ENCODE measurements around the gene GLCCI1.

DNA sequence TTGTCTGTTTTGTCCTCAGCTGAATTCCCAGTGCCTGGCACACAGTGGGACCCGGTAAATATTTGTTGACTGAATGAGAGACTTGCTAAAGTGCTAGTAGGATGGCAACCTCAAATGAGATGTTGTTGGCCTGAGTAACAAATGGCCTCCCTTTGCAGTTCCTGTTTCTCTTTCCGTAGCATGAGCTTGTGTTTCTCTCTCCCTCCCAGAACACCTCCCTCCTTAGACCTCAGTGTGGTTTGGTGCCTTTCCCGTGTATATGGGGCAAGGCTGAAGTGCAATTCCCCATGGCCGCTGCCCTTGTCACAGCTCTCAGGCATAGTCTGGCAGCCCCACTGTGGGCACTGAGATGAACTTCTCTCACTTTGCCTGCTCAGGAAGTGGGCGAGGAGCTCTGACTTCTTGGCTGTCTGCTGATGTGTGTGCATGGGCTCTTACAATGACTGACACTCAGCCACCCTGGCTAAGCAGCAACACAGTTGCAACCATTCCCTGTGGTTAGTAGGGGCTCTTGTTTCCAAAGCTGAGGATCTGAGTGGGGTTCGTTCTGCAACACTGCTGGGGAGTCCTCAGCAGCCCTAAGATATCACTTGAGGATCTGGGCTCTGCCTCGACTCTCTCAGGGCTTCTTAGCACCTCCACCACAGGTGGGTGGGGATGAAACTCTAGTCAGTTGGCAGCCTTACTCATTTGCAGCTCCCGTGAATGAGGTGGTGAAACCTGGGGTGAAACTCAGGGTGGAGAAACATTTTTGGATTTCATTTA lies 157.3 kb downstream of the GLCCI1 start:
- TF ChIP-seq JUN (IDR thresholded peaks at IDR 0.05; ENCODE audit: borderline replicate concordance, insufficient read depth, insufficient read length, low read depth), result no peak
- no peak for TF ChIP-seq POLR2A (IDR thresholded peaks at IDR 0.05; ENCODE audit: low read depth, low read length)
- TF ChIP-seq MYC (IDR thresholded peaks at IDR 0.05; ENCODE audit: low read depth, low read length), result no peak
- TF ChIP-seq, protein P1, sequence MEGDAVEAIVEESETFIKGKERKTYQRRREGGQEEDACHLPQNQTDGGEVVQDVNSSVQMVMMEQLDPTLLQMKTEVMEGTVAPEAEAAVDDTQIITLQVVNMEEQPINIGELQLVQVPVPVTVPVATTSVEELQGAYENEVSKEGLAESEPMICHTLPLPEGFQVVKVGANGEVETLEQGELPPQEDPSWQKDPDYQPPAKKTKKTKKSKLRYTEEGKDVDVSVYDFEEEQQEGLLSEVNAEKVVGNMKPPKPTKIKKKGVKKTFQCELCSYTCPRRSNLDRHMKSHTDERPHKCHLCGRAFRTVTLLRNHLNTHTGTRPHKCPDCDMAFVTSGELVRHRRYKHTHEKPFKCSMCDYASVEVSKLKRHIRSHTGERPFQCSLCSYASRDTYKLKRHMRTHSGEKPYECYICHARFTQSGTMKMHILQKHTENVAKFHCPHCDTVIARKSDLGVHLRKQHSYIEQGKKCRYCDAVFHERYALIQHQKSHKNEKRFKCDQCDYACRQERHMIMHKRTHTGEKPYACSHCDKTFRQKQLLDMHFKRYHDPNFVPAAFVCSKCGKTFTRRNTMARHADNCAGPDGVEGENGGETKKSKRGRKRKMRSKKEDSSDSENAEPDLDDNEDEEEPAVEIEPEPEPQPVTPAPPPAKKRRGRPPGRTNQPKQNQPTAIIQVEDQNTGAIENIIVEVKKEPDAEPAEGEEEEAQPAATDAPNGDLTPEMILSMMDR (IDR thresholded peaks at IDR 0.05; ENCODE audit: extremely low read depth in 1 of 2, insufficient read depth in 1 of 2, low read depth in 1 of 2, low read length in 2 of 2), result no peak
